Stimulated activated CD8-positive, alpha-beta memory T cell treated with anti-CD3 and anti-CD28 coated beads, Interleukin-15, amount 100 ng/mL, for 4 hours (primary cell): Measurements from ENCODE around the gene PGBD1.
A peak's percentile ranks its signal among the peaks of the same experiment; 100 is the strongest.

Experiments
- DNase-seq, 2 donors: peaks; one replicate each; pipeline ENCODE4 v3.0.0-alpha.2; 2020; ENCODE audit warnings: low read depth in 2 of 2

PGBD1 gene

GRCh38 chr6:28335040-28335563 is 53.7 kb downstream of the PGBD1 start:
- DNase-seq, result no peak

- peak; percentile 60 to 84 for DNase-seq
These were observed 54.4 kb downstream of the PGBD1 start, which contains the start of gene ZSCAN31 for GRCh38 chr6:28335564-28336283. ZSCAN31 (minus strand) TSS chr6:28336148; CDS start chr6:28329683, 6,465 bp downstream.

DNA sequence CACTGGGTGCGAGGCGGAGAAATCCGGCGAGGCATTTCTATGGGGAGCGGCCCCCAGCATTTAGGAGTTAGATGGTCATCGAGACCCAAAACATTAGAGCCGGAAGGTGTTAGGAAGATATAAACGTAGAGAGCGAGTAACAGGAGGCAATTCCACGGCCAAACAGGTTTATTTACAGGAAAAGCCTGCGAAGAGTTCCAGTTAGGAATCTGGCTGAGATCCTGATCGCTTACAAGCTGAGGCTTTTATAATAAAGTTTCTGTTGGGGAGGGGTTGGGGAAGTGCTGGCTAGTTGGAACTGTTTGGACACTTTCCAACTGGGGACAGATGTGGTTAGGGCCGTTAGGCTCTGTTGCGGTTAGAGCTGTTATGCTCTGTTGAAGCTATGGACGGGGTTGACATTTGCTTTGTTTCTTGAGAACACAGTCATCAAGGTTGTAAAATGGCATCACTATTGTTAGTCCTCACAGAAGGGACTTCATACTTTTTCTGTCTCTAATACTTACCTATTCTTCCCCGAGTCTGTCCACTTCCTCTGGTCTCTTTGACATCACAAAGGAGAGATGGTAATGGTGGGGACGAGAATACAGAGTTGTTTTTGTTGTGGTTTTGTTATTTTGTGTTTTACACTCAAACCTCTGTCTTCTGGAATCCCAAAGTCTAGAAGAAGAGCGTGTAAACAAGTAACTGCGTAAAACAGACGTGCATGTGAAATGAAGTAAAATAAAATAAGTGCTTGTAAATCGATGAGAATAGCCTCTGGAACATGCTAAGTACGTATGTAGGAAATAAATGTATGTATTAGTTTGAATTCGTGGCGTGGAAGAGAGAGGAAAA is 55.1 kb downstream of the PGBD1 start:
- no peak for DNase-seq

- no peak for DNase-seq
These were observed 55.7 kb downstream of the PGBD1 start for GRCh38 chr6:28337121-28337520.

DNA sequence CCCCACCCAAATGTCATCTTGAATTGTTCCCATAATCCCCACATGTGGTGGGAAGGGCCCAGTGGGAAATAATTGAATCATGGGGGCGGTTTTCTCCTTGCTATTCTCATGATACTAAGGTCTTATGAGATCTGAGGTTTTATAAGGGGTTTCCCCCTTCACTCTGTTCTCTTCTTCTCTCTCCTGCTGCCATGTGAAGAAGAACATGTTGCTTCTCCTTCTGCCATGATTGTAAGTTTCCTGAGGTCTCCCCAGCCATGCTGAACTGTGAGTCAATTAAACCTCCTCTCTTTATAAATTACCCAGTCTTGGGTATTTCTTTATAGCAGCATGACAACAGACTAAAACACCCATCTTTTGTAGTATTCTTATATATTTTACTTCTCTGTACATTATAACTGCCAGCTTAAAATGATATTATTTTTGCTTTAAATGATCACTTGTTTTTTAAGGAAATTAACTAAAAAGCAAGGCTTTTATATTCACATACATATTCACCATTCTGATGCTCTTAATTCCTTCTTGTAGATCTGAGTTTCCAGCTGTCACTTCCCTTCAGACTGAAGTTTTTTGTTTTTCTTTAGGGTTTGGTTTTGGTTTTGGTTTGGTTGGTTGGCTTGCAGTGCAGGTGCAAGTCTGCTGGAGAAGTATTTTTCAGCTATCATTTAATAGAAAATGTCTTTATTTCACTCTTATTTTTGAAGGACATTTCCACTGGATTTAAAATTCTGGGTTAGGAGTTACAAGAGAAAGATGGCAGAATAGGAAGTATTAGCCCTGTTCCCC is 59.1 kb downstream of the PGBD1 start:
- no peak for DNase-seq

DNA sequence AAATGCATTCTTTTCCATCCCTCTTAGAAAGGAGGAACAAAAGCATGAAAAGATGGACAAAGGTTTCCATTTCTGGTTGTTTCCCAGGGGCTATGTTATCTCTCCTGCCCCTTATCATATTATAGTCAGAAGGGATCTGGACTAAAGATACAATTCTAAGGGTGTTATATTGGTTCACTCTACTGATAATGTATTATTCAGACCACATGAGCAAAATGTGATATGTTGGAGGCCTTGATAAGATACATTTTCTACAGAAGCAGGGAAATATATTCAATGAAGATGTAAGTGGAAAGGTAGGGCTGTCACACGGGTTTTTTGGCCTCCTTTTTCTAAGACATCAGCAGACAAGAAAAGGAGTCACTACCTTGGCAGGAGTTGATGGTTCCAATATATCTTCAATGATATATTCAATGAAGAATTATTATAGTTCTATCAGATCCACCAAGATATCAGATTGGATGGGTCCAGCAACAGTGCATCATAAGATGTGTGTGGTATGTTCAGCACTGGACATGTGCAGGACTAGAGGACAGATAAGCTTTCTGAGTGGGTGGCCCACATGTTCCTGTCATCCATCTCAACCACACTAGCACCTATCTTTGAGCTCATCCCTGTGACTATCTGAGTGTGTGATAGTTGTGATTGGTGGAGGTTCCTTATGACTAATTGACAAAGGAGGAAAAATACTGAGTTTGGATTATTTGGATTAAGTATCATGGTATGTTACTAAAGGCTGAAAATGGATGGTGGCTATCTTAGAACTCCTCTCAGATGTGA is 62.7 kb downstream of the PGBD1 start:
- no peak for DNase-seq

GRCh38 chr6:28345201-28345600 is 63.8 kb downstream of the PGBD1 start:
- DNase-seq, result no peak

- no peak for DNase-seq
These were observed 65.7 kb downstream of the PGBD1 start for GRCh38 chr6:28347119-28347518.

DNA sequence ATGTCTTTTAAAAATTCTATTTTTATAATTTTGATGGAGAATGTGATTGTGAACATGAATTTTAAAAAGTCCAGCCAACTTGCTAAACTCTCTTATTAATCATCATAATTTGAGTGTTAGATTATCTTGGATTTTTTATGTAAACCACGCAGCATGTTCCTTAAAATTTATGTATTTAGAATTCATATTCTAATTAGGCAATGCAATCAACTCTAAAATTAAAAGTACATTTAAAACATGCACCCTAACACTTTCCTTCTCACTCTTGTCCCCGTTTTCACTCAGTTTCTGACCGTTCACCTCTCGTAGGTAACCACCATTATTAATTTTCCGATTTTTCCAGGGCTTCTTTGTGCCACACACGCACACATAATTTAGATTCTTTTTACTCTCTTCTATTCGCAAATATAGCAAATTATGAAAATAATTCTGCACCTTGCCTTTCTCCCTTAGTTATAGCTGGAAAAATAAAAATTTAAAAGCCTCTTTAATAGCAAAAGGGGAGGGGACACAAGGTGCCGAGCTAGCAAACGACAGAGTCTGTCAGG is 68.0 kb downstream of the PGBD1 start:
- DNase-seq, result no peak

GRCh38 chr6:28349892-28350737 is 68.7 kb downstream of the PGBD1 start, which contains the start of gene ZKSCAN3:
ZKSCAN3 (plus strand) TSS chr6:28349947; CDS start chr6:28359587, 9,640 bp downstream.
- DNase-seq, result peak; percentile 74 to 78

DNA sequence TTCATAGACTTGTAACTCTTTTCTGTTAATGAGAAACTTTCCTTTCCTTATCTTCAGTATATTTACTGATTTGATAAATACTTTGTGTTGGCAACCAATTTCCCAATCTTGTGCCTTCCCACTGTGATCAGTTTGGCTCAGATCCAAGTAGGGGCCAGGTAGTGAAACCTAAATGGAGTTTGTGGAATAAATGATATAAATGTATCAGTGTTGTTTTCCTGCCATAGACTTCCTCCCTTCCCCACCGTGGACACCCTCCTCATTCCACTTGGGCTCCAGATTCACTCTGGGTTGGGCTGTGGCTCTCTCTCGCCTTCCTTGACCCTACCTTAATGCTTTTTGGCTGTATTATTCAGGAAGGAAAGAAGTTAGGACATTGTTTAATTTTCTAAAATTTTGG is 69.7 kb downstream of the PGBD1 start:
- no peak for DNase-seq

DNA sequence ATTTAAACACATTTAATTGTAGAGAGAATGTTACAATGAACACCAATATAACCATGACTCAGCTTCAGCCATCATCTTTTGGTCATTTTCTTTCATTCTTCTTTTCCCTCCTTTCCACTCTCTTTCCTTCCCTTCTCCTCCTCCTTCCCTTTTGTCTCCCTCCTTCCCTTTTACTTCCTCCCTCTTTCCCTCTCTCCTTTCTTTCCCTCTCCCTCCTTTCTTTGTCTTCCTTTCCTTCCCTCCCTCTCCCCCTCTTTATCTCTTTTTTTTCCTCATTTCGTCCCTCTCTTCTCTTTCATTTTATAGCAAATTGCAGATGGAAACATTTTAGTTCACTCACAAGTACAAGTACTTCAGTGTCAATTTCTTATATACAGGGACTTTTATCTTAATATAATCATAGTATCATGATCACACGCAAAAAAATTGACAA is 70.1 kb downstream of the PGBD1 start:
- DNase-seq, result no peak
